Testis (tissue), 2 donors: ENCODE results near the gene C22orf31.

ENCODE experiments used
- POLR2A ChIP-seq: fragments of 450-650 bp; IDR thresholded peaks from one replicate; pipeline ENCODE4 v1.6.1; 2017; ENCODE audit warnings: antibody characterized with exemption, mild to moderate bottlenecking, moderate library complexity
- TF ChIP-seq, protein P1 (sequence below), 3 experiments: fragments of 450-650 bp in 2 of 3; fragments of 200-600 bp in 1 of 3; sonication (generic) in 1 of 3; IDR thresholded peaks; one replicate each; pipeline ENCODE4 v1.5.1; 2016 to 2019; ENCODE audit warnings: antibody characterized with exemption in 3 of 3, mild to moderate bottlenecking in 2 of 3, moderate library complexity in 1 of 3

GRCh38 chr22:29082826-29083545, 21.4 kb upstream of the C22orf31 start:
- TF ChIP-seq, protein P1, sequence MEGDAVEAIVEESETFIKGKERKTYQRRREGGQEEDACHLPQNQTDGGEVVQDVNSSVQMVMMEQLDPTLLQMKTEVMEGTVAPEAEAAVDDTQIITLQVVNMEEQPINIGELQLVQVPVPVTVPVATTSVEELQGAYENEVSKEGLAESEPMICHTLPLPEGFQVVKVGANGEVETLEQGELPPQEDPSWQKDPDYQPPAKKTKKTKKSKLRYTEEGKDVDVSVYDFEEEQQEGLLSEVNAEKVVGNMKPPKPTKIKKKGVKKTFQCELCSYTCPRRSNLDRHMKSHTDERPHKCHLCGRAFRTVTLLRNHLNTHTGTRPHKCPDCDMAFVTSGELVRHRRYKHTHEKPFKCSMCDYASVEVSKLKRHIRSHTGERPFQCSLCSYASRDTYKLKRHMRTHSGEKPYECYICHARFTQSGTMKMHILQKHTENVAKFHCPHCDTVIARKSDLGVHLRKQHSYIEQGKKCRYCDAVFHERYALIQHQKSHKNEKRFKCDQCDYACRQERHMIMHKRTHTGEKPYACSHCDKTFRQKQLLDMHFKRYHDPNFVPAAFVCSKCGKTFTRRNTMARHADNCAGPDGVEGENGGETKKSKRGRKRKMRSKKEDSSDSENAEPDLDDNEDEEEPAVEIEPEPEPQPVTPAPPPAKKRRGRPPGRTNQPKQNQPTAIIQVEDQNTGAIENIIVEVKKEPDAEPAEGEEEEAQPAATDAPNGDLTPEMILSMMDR (IDR thresholded peaks at IDR 0.05), result no peak
- no peak for TF ChIP-seq POLR2A
